HG02642 (cell line): Measurements from ENCODE around the gene HAL.
"Not testable (repeated sequence)": the region's sequence is repeated elsewhere in the genome, so short reads cannot be mapped to it uniquely, and the experiment has no call there.

ENCODE experiments used
- ATAC-seq: cut with Tn5 transposase; IDR thresholded peaks from one replicate; pipeline ENCODE4 v1.9.1; 2021; ENCODE audit warnings: mild to moderate bottlenecking; ENCODE audit not compliant: unreplicated experiment, poor library complexity

Gene HAL

DNA sequence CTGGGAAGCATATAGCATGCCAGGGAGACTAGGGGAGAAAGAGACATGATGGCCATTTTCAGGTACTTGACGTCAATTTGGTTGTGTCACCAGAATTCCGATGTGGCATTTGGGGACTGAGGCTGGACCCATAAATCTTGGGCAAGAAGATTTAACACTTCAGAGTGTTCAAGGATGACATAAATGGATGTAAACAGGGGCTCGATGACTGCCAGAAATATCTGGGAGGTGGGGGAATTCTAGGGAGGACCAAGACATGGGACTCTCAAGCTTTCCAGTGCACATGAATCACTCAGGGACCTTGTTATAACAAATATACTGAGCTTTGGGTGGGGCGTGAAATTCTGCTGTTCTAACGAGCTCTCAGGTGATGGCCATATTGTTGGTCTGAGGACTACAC, 17.8 kb downstream of the HAL start:
- no peak for ATAC-seq

DNA sequence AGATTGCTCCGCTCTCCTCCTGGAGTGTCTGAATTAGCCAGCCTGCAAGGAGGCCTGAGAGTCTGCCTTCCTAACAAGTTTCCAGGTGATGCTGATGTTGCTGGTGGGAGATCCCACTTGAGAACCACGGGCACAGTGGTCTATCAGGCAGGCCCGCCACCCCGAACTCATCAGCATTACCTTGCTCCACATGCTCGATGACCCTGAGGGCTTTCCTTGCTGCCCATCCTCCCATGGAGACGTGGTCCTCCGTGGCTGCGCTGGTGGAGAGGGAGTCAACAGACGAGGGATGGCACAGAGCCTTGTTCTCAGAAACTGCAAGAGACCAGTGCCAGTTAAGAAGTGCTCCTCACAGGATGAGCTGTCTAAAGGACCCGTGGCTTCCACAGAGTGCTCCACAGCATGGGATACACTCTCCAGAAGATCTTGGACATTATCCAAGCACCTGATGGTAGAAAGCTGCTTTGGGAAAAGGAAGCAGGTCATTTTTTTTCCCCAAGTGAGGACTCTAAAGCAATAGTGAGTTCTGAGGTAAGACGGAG, 18.3 kb downstream of the HAL start:
- ATAC-seq: no peak

DNA sequence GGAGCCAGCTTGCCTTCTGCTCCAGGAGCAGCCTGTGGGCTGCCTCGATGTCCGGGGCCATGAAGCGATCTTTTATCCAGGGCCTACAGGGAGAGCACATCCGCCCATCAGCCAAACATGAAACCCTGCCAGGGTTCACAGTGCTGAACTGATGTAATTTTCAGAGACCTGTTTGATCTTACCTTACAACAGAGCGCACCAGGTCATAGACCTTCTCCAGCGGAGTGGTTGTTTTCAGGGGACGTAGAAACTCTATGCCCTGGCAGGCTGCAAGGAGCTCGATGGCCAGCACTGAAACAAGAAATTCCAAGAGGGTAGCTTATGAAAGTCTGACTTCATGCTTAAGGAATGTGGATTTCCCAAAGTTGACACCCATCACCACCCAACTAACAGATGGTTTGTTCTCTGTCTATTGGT, 19.7 kb downstream of the HAL start:
- ATAC-seq: no peak

DNA sequence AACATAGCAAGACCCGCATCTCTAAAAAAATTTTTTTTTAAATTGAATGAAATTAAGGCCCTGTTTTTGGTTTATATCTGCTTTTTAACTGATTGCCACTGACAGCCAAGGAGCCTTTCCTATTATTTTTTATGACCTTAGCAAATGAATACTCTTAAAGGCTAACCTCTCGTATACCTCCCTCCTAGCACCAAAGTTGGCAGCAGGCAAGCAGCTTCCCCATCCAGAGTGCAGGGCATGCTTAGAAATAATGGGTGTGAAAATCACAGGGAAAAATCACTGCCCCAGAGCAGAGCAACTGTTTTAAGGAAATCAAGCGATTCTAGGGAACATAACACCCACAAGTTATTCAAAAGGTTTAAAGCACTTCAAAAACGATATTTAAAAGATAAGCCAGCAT, 20.7 kb downstream of the HAL start:
- no peak for ATAC-seq

DNA sequence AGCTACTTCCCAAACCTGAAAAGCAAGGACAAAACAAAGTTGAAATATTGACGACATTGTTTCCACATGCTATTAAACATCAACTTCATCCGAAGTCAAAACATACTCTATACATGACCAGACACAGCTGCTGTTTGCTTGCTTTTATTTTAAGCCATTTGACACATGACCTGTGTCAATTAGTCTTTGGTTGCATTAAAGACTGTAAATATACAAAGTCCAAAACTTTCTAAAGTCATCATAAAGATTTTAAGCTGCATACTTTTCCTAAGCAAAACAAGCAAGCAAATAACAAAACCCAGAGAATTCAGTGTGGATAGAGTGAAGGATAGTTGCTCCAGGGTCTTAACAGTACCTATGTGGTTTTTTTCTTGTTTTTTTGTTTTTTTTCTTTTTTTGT, 21.8 kb downstream of the HAL start:
- no peak for ATAC-seq

DNA sequence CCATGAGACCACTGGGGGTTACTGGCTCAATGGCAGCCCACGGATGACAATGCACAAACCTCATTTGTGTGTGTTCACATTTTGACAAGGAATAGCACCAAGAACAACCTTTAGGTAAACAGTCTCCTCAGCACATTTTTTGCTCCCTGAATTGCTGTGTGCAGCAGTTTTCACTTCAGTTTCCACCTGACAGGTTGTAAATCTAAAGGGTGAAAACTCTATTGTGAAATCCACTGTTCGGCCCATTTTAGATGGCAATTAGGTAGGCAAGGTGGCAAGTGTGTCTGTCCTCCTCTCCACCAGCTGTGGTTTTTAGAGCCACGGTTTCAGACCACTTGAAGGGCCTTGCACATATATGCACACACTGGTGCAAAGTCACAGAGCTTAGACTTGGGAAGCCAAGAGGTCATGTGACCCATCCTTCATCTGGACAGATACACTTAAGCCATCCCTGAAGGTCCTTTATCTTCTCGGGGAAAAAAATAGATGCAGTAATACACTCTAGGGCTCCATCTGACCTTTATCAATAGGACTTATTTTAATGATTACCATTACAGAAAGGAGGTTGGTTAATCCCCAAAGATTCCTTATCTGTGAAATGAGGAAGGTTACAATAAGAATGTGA, 23.2 kb downstream of the HAL start:
- no peak for ATAC-seq

DNA sequence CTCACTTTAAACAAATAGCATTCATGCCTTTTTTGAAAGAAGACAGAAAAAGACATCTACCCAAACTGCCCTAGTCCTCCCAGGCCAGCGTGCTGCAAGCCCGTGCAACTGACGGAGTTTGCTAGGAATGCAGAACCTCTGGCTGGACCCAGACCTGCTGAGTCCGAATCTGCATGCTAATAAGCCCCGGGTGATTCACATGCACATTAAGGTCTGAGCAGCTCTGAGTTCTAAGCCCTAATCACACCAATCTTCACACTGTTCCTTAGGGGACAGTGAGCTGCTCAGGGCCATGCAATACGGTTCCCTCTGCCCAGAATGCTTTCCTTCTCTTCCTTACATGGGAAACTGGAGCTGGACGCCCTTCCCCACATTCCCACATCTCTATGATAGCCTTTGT, 25.2 kb downstream of the HAL start:
- ATAC-seq: no peak

DNA sequence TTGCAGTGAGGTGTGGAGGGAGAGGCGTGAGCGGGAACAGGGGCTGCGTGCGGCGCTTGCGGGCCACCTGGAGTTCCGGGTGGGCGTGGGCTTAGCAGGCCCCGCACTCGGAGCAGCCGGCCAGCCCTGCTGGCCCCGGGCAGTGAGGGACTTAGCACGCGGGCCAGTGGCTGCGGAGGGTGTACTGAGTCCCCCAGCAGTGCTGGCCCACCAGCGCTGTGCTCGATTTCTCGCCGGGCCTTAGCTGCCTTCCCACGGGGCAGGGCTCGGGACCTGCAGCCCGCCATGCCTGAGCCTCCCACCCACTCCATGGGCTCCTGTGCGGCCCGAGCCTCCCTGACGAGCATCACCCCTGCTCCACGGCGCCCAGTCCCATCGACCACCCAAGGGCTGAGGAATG, 27.0 kb downstream of the HAL start:
- ATAC-seq: not testable (repeated sequence)

DNA sequence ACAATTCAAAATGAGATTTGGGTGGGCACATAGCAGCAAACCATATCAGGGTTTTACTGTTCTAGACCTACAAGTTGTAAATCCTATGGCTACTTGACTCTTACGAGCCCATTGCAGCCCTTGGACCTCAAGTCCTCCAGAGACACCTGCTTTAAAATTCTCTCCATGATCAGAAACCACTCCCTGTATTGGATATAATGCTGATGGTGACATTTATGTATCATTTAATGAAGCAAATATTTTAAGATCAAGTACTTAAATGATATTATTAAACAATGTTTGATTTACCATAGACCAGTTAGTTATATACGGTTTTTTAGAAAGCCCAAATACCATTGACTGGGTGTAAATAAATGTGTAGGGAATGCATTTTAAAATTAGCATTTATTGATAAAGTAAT, 28.8 kb downstream of the HAL start:
- no peak for ATAC-seq

DNA sequence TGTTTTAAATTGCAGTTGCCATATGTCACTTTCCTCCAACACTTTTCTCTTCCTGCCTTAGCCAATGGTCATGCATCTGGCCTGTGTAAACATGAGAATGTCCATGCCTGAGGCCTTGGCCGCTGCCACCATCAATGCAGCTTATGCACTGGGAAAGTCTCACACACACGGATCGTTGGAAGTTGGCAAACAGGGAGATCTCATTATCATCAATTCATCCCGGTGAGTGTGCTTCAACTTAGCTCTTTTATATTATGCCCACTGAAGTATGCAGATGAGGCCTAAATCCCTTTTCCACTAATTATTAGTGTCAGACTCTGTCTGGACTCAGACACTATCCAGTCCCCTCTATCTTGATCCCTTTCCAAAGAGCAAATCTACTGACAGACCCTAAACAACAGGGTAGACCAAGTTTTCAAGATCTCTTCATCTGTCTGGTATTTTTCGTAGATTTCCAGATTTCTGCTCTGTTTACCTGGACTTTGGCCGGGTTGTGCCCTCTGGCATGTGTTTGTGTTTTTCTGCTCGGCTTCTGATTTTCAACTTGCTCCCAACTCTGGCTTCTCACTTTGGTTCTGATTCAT, 29.8 kb downstream of the HAL start:
- no peak for ATAC-seq

DNA sequence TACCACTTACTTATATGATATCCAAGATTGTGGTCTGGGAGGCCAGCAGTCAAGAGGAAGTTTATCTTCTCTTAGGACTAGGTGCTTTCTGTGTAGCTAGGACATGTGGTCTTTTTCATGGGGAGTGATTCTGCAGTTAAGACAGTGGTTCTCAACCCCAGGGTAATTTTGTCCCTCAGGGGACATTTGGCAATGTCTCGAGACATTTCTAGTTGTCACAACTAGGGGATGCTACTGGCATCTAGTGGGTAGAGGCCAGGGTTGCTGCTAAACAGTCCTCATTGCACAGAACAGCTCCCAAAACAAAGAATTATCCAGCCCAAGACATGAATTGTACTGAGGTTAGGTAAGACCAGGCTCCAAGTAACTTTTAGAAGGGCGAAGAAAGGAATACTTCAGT, 33.0 kb downstream of the HAL start:
- ATAC-seq: no peak

DNA sequence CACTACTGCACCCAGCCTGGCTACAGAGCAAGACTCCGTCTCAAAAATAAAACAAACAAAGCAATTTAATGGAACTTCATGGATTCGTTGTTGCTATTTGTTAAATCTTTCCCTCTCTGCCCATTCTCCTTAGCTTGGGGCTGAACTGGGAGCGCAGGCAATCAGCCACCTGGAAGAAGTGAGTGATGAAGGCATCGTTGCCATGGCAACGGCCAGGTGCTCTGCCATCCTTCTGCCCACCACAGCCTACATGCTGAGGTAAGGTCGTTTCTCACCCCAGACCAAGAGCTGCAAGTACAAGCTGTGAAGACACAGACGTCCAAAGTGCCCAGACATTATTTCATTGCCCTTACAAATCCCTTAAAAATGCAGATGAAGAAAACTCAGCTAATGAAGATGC, 33.9 kb downstream of the HAL start:
- no peak for ATAC-seq

DNA sequence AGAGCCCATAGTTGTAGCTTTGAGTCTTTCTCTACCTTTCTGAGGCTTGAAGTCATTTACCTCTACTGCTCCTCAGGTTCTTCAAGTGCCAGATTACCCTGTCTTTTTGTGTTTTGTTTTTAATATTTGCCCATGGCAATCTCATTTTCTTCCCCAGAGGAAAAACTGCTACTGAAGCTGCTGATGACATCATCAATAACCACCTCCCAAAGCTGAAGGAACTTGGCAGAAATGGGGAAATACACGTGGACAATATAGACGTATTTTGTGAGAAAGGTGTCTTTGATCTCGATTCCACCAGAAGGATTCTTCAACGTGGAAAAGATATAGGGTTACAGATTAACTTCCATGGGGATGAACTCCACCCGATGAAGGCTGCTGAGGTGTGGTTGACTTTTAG, 35.9 kb downstream of the HAL start:
- ATAC-seq: no peak

DNA sequence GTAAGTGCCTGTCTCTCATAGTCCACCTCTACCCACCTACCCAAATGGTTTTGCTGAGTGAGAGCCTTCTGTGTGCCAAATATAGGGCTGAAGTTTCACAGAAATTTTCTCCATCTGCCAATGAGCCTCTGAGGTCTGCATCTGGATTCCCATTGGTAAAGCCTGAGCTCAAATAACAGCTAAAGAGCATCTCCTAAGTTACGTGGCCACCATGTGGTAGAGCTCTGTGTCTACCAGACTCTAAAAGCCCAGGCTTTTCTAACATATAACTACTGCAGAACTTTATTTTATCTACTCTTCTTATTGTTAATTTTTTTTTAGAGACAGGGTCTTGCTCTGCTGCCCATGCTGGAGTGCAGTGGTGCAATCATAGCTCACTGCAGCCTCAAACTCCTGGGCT, 37.0 kb downstream of the HAL start:
- no peak for ATAC-seq

DNA sequence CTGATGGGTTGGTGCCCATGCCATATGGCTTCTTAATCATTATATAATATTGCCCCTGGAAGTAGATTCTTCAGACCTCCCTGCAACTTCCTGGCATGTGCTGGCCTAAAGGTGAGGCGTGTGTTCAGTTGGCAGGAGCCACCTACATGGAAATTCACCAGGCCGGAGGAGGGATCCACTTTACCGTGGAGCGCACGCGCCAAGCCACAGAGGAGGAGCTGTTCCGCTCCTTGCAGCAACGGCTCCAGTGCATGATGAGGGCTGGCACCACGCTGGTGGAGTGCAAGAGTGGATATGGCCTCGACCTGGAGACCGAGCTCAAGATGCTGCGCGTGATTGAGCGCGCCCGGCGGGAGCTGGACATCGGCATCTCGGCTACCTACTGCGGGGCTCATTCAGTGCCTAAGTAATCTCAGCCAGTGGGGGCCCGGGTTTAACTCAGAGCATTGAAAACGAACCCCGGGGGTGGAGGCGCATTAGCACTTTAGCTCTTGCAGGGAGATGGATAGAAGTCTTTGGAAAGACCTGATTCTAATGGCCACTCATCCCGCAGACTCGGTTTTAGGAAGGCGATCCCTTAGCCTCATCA, 39.5 kb downstream of the HAL start:
- no peak for ATAC-seq

DNA sequence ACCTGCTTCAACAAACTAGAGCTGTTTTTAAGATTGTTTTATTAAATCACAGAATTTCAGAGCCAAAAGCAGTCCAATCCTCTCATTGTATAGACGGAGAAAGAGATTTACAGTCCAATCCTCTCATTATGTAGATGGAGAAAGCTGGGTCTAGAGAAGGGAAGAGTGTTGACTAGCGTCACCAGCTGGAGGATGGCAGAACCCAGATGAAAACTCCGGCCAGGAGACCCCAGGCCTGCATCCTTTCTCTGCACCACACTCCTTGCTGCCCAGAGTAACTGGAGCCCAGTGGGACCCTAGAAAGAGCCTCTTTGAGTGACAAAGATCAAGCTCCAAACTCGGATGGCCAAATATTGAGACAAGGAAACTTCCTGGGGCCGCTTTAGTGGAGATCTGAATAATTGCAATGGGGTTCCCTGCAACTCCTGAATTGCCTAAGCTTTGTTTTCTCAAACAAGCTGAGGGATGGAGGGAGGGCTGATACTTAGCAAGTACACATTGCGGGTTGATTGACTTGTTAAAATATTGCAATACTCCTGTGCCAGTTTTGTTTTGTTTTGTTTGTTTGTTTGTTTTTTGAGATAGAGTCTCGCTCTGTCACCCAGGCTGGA, 40.5 kb downstream of the HAL start:
- no peak for ATAC-seq

DNA sequence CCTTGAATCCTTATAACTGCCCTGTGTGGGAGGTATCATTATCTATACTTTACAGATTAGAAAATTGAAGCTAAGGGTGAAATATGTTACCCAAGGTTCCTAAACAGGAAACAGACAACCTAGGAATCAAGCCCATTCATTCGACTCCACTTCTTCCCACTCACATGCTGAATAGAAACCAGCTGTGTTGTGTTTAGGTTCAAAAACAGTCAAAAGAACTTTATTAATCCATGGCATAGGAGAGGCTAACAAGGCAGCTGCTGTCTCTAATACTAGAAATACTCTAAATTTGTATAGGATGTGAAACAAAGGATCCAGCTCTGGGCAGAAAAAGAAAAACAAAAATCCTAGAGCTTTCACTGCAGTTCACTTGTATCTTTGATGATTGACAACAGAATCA, 43.1 kb downstream of the HAL start:
- ATAC-seq: no peak

DNA sequence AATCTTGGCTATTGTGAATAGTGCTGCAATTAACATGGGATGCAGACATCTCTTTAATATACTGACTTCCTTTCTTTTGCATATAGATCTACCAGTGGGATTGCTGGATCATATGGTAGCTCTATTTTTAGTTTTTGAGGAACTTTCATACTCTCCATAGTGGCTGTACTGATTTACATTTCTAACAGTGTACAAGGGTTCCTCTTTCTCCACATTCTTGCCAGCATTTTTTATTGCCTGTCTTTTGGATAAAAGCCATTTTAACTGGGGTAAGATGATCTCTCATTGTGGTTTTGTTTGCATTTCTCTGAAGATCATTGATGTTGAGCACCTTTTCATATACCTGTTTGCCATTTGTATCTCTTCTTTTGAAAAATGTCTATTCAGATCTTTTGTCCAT, 44.6 kb downstream of the HAL start:
- no peak for ATAC-seq

DNA sequence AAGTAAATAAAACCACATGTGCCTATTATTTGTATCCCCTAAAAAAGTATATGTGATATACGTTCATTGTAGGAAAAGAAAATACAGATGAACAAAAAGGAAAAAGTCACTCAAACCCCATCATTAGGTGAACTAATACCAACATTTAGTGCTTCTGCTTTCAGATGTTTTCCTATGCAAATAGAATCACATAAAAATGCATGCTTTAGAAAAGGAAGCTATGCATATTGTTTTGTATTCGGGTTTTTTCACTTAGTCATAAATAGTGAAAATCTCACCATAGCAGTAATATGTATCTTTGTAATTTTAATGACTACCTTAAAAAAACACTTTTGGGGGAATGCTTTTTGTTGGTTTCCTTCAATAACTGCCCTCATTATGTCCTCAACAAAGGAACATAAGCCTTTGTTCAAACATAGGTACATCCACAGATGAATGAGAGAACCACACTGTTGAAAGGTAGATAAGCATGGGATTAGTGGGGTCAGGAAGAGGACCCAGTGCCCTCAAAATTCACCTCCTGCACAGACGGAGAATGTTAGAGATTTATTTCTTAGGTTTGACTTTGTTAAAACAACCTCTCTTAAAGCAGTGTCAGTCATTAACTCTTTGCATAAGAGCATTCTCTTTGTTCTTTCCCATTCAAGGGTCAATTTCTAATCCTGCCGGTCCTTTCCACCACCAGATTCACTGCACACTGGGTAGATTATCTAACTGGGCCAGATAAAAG, 46.5 kb downstream of the HAL start:
- ATAC-seq: no peak

DNA sequence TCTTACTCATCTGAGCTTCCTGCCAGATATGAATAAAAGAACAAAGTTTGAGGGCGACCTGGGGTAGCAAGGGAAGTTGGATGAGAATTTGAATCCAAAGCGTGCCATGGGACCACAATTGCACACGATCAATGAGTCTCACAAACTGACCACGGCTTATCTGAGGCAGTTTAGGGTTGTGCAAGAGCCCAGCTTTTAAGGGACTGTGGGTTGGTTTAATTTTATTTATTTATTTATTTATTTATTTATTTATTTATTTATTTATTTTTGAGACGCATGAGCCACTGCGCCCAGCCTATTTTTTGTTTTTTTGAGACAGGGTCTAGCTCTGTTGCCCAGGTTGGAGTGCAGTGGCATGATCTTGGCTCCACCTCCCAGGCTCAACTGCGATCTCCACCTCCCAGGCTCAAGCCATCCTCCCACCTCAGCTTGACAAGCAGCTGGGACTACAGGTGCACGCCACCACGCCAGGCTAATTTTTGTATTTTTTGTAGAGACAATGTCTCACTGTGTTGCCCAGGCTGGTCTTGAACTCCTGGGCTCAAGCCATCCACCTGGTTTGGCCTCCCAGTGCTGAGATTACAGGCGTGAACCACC, 51.9 kb downstream of the HAL start:
- no peak for ATAC-seq
